Stimulated activated CD8-positive, alpha-beta memory T cell treated with anti-CD3 and anti-CD28 coated beads, Interleukin-15, amount 100 ng/mL, for 4 hours (primary cell): ENCODE results near the gene SPESP1.

Experiments used
- DNase-seq, 2 donors: peaks; one replicate each; pipeline ENCODE4 v3.0.0-alpha.2; 2020; ENCODE audit warnings: low read depth in 2 of 2

Gene SPESP1

GRCh38 chr15:68930268-68931022, at the start of gene SPESP1:
Gene SPESP1 (plus strand): TSS chr15:68930525. CDS start chr15:68930654, 129 bp downstream.
- DNase-seq: peak in 1 of 2 donors; percentile 4

GRCh38 chr15:68885070-68885469, 45.3 kb upstream of the SPESP1 start:
- DNase-seq: no peak

GRCh38 chr15:68887120-68887519, 43.2 kb upstream of the SPESP1 start:
- no peak for DNase-seq

GRCh38 chr15:68887819-68888218, 42.5 kb upstream of the SPESP1 start:
- DNase-seq: no peak

- no peak for DNase-seq
These were observed 41.9 kb upstream of the SPESP1 start for GRCh38 chr15:68888419-68888818.

- no peak for DNase-seq
These were observed 36.1 kb upstream of the SPESP1 start for GRCh38 chr15:68894208-68894607.

- no peak for DNase-seq
These were observed 34.1 kb upstream of the SPESP1 start for GRCh38 chr15:68896178-68896577.

GRCh38 chr15:68897016-68897415, 33.3 kb upstream of the SPESP1 start:
- no peak for DNase-seq

GRCh38 chr15:68900027-68900426, 30.3 kb upstream of the SPESP1 start:
- DNase-seq: no peak

GRCh38 chr15:68907396-68907923, 22.9 kb upstream of the SPESP1 start:
- no peak for DNase-seq

GRCh38 chr15:68909601-68910100, 20.7 kb upstream of the SPESP1 start:
- no peak for DNase-seq

- no peak for DNase-seq
These were observed 20.0 kb upstream of the SPESP1 start for GRCh38 chr15:68910341-68910740.

GRCh38 chr15:68910816-68911215, 19.5 kb upstream of the SPESP1 start:
- DNase-seq: no peak

GRCh38 chr15:68921926-68922325, 8.4 kb upstream of the SPESP1 start:
- no peak for DNase-seq

- DNase-seq: peak in 1 of 2 donors; percentile 8
These were observed 5.3 kb upstream of the SPESP1 start for GRCh38 chr15:68924866-68925560.

GRCh38 chr15:68933001-68933400, 2.7 kb downstream of the SPESP1 start:
- no peak for DNase-seq

- no peak for DNase-seq
These were observed 4.0 kb downstream of the SPESP1 start for GRCh38 chr15:68934341-68934740.

- DNase-seq: no peak
These were observed 5.1 kb downstream of the SPESP1 start for GRCh38 chr15:68935400-68935937.

- no peak for DNase-seq
These were observed 9.2 kb downstream of the SPESP1 start for GRCh38 chr15:68939501-68939900.

- DNase-seq: no peak
These were observed 21.5 kb downstream of the SPESP1 start for GRCh38 chr15:68951813-68952212.

GRCh38 chr15:68957696-68958095, 27.4 kb downstream of the SPESP1 start:
- DNase-seq: no peak

GRCh38 chr15:68958597-68958996, 28.3 kb downstream of the SPESP1 start:
- no peak for DNase-seq

- DNase-seq: no peak
These were observed 32.1 kb downstream of the SPESP1 start for GRCh38 chr15:68962465-68962864.
